ENCODE data around the gene ADGRL2.

DNA sequence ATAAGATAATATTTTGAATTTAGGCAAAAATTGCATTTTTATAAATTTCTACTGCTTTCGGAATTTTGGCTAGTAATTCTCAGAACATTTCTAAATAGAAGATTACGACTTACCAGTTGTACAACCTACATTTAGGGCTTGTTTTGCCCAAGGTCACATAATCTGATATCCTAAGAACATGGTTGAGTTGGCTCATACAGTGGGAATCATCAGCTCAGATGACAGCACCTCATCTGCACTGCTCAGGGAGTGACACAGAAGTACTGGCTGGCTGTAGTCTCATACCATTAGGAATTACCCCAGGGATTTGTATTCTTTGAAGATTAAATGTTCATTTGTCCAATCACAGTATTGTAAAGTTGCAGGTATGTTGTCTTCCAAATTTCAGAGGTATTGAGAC, 217.6 kb downstream of the ADGRL2 start:
- TF ChIP-seq POLR2A (IDR thresholded peaks at IDR 0.05; ENCODE audit: low read length), result no peak
- TF ChIP-seq GATA1 (IDR thresholded peaks at IDR 0.05; ENCODE audit: low read depth, low read length), result no peak

Data from erythroblast (primary cell).